ENCODE measurements around the gene MAP2K6.

GRCh38 chr17:69468207-69468606 is 53.7 kb downstream of the MAP2K6 start:
- no peak for TF ChIP-seq EZH2phosphoT487 (IDR thresholded peaks at IDR 0.05; ENCODE audit: insufficient read depth, low read depth)
- TF ChIP-seq EZH2 (IDR thresholded peaks at IDR 0.05; ENCODE audit: insufficient read depth, poor library complexity, severe bottlenecking), result no peak
